Karpas-422 (cell line): ENCODE data around the gene ETV7. TPM values are rescaled to one million over a fixed set of nuclear protein-coding genes. Genes with fewer than 3 reads are reported as not detected.

Source experiments
- total RNA-seq: library from RNA; depleted of rRNA; stranded (reverse); fragments of >200 nt; shearing (Covaris generic); gene quantifications from 2 replicates; pipeline ENCODE4 v1.2.3, GENCODE V29; 2014; ENCODE audit warnings: low replicate concordance; rRNA removed

ETV7 gene
- total RNA-seq, 1 experiment from 2014 or later, result not detected

Other genes starting within 250 kb of the ETV7 start
- 10.3 and 16.2 TPM in 2 replicates for gene BRPF3, start 190.9 kb downstream of the ETV7 start, total RNA-seq
- not detected in 2 replicates for gene PNPLA1, start 117.6 kb downstream of the ETV7 start, total RNA-seq
- not detected in 2 replicates for gene BNIP5, start 50.8 kb downstream of the ETV7 start, total RNA-seq
- gene PXT1, start 55.2 kb upstream of the ETV7 start, total RNA-seq, result not detected in 2 replicates
- 71.4 and 94.5 TPM in 2 replicates for gene KCTD20, start 55.3 kb upstream of the ETV7 start, total RNA-seq
- gene STK38, start 159.8 kb upstream of the ETV7 start, total RNA-seq, result 16.8 and 31.5 TPM in 2 replicates
- gene SRSF3, start 206.7 kb upstream of the ETV7 start, total RNA-seq, result 216 and 248 TPM in 2 replicates